Central memory CD8-positive, alpha-beta T cell (primary cell): ENCODE measurements around the gene NYAP1.
"Not testable (repeated sequence)": the region's sequence is repeated elsewhere in the genome, so short reads cannot be mapped to it uniquely, and the experiment has no call there.

ENCODE experiments used
- ATAC-seq: fragments of 150-1000 bp; cut with Tn5 transposase; replicated peaks from 2 replicates; pipeline ENCODE4 v1.10.0; 2022; ENCODE audit warnings: mild to moderate bottlenecking, moderate FRiP score, moderate number of reproducible peaks; ENCODE audit not compliant: poor library complexity, severe bottlenecking; ENCODE audit errors: extremely low read depth
- DNase-seq, 2 donors: peaks; one replicate each; pipeline ENCODE4 v3.0.0; 2021; ENCODE audit warnings: low spot score in 2 of 2
- H3K27ac Mint-ChIP-seq: one replicate; pipeline ENCODE4 v1.8.0; 2022; ENCODE audit warnings: low read depth, mild to moderate bottlenecking, moderate library complexity, mixed read lengths
- H3K27me3 Mint-ChIP-seq: one replicate; pipeline ENCODE4 v1.8.0; 2022; ENCODE audit warnings: mixed read lengths
- H3K36me3 Mint-ChIP-seq: one replicate; pipeline ENCODE4 v1.8.0; 2022; ENCODE audit warnings: mild to moderate bottlenecking, moderate library complexity, mixed read lengths; ENCODE audit not compliant: insufficient read depth
- H3K4me1 Mint-ChIP-seq: one replicate; pipeline ENCODE4 v1.8.0; 2022; ENCODE audit warnings: mixed read lengths
- H3K4me3 Mint-ChIP-seq: one replicate; pipeline ENCODE4 v1.8.0; 2022; ENCODE audit warnings: mild to moderate bottlenecking, moderate library complexity, mixed read lengths
- H3K9me3 Mint-ChIP-seq: one replicate; pipeline ENCODE4 v1.8.0; 2022; ENCODE audit warnings: mixed read lengths

NYAP1 gene

GRCh38 chr7:100536695-100537094 lies 53.0 kb downstream of the NYAP1 start:
- not testable (repeated sequence) for H3K4me3 Mint-ChIP-seq, H3K36me3 Mint-ChIP-seq, DNase-seq, H3K27ac Mint-ChIP-seq, ATAC-seq, H3K9me3 Mint-ChIP-seq, H3K27me3 Mint-ChIP-seq
- H3K4me1 Mint-ChIP-seq: peaks cover 26% of the 10 kb centered on the region

- Mint-ChIP-seq H3K27ac (peak overlapping the region; percentile 90), H3K4me1 (peaks cover 41% of the 10 kb centered on the region), H3K9me3 (no peaks in the 10 kb centered on the region), H3K4me3 (peak overlapping the region; percentile 94), H3K27me3 (no peaks in the 10 kb centered on the region), H3K36me3 (peaks cover 11% of the 10 kb centered on the region)
- DNase-seq (no peak), ATAC-seq (no peak)
These were observed 54.6 kb downstream of the NYAP1 start for GRCh38 chr7:100538348-100538653.

DNA sequence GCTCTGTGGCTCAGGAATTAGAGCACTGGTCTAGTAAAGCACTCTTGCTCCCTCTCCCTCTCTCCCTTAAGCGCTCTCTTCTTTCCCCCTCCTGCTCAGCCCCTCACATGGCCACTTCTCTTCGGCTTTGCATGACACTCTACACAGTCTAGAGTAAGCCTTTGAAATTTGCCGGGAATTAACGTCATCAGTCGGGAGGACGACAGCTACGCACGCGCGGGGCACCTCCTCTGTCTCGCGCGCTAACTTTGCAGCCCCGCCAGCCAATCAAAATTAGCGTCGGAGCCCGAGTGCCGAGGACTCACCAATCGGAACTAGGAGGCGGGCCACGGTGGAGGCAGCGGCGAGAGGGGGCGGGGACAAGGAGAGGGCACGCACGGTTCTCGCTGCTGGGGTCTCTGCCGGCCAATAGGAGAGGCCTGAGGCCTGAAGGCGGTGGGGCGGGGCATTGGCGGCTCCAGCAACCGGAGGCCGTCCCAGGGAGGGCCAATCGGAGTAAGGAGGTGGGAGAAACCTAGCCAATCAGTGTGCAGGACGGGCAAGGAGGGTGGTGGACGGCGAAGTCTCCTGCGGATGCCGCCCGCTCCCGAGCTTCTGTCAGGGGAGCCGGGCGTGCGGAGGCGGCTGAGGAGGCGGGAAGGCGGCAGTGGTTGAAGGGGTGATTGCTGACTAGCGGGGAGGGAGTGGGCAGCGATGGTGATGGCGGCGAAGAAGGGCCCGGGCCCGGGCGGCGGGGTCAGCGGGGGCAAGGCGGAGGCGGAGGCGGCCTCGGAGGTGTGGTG lies 55.1 kb downstream of the NYAP1 start, which contains the start of gene AGFG2:
TSS of gene AGFG2 (plus strand) at position 550 of the 782 bp plus-strand sequence. CDS start at position 694, 144 bp downstream.
- Mint-ChIP-seq H3K4me1 (peaks cover 47% of the 10 kb centered on the region), H3K36me3 (peaks cover 11% of the 10 kb centered on the region), H3K27me3 (no peaks in the 10 kb centered on the region), H3K4me3 (peak within 1 kb of the TSS; percentile 94), H3K27ac (peak within 1 kb of the TSS; percentile 90), H3K9me3 (no peaks in the 10 kb centered on the region)
- peak; percentile 99 to 100 for DNase-seq
- peak; percentile 96 for ATAC-seq

DNA sequence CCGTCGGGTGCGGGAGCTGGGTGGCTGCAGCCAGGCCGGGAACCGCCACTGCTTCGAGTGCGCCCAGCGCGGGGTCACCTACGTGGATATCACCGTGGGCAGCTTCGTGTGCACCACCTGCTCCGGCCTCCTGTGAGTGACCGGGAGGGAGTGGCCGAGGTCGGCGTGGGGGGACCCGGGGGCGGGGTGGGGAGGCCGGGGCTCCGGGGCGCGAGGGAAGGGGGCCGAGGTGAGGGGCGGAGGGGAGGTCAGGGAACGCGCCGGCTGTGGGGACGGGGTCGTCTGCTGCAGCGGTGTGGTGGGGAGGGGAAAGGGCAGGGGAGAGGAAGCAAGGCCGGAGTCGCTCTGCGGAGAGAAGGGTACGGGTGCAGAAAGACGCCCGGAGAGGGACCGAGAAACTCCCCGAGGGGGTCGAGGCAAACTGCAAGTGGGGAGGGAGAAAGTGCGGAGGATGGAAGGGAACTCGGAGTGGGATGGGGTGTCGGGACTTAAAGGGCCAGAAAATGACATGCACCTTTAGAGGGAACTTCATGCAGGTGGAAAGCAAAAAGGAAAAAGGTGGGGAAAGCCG lies 55.8 kb downstream of the NYAP1 start:
- no peak for ATAC-seq
- H3K4me3 Mint-ChIP-seq: peak overlapping the region; percentile 94
- H3K27me3 Mint-ChIP-seq: no peaks in the 10 kb centered on the region
- H3K4me1 Mint-ChIP-seq: peaks cover 54% of the 10 kb centered on the region
- DNase-seq: no peak
- H3K9me3 Mint-ChIP-seq: no peaks in the 10 kb centered on the region
- peaks cover 11% of the 10 kb centered on the region for H3K36me3 Mint-ChIP-seq
- peak overlapping the region; percentile 90 for H3K27ac Mint-ChIP-seq

- Mint-ChIP-seq H3K27ac (peak overlapping the region; percentile 90), H3K9me3 (no peaks in the 10 kb centered on the region), H3K4me1 (peaks cover 60% of the 10 kb centered on the region), H3K27me3 (no peaks in the 10 kb centered on the region), H3K36me3 (peaks cover 11% of the 10 kb centered on the region), H3K4me3 (peak overlapping the region; percentile 94)
- DNase-seq (no peak), ATAC-seq (no peak)
These were observed 56.5 kb downstream of the NYAP1 start for GRCh38 chr7:100540073-100540723.

GRCh38 chr7:100541309-100541708 lies 57.6 kb downstream of the NYAP1 start:
- ATAC-seq, H3K27ac Mint-ChIP-seq, H3K9me3 Mint-ChIP-seq, H3K27me3 Mint-ChIP-seq, DNase-seq: not testable (repeated sequence)
- peaks cover 14% of the 10 kb centered on the region for H3K36me3 Mint-ChIP-seq
- peak overlapping the region; percentile 94 for H3K4me3 Mint-ChIP-seq
- peaks cover 71% of the 10 kb centered on the region for H3K4me1 Mint-ChIP-seq

GRCh38 chr7:100543586-100543985 lies 59.9 kb downstream of the NYAP1 start:
- Mint-ChIP-seq H3K36me3 (peaks cover 19% of the 10 kb centered on the region), H3K4me3 (peak overlapping the region; percentile 94), H3K9me3 (no peaks in the 10 kb centered on the region), H3K27ac (peak overlapping the region; percentile 93), H3K4me1 (peaks cover 87% of the 10 kb centered on the region), H3K27me3 (no peaks in the 10 kb centered on the region)
- ATAC-seq: no peak
- DNase-seq: no peak

DNA sequence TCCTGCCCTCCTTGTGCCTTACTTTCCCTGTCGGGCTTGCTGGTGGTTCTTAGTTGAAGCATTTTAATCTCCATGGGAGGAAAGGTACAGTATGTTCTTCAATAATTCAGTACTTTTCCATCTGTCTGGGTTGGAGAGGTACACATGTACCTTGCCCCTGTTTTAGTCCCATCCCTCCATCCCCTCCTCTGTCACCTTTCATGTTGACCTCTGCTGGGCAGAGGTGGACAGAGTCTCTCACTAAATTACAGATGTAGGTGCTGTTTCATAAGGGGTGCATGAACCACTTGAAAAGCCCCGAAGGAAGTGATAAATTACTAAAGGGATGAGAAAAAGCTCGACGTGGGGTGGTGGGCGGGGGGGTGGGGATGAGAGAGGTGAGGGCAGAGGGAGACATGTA lies 60.7 kb downstream of the NYAP1 start:
- ATAC-seq: no peak
- peak overlapping the region; percentile 94 for H3K4me3 Mint-ChIP-seq
- peak overlapping the region; percentile 93 for H3K27ac Mint-ChIP-seq
- no peaks in the 10 kb centered on the region for H3K27me3 Mint-ChIP-seq
- no peak for DNase-seq
- H3K36me3 Mint-ChIP-seq: peaks cover 13% of the 10 kb centered on the region
- H3K4me1 Mint-ChIP-seq: peaks cover 86% of the 10 kb centered on the region
- H3K9me3 Mint-ChIP-seq: no peaks in the 10 kb centered on the region
